ENCODE results near the gene SNAI3. TPM values are rescaled to one million over a fixed set of nuclear protein-coding genes. Genes with fewer than 3 reads are reported as not detected.

The SNAI3 gene
- total and polyA plus RNA-seq, 9 of the 15 experiments (the other 6 are each of a cell fraction or from before 2014, with no cell fraction given) = 0.04 to 4.1 (median 0.80) TPM; not detected in 1

GRCh38 chr16:88735121-88735520 lies 48.8 kb upstream of the SNAI3 start:
- Histone ChIP-seq H2AFZ (ENCODE audit: low read depth, low read length) (no peak overlapping the region), H3K36me3 (ENCODE audit: control insufficient read depth, insufficient read depth, low read length) (peaks cover 99% of the 10 kb centered on the region), H3K27me3 (ENCODE audit: control insufficient read depth in 2 of 2, insufficient read depth in 2 of 2, low read length in 2 of 2) (no peaks in the 10 kb centered on the region), H3K4me2 (ENCODE audit: insufficient read depth, low read length) (no peak overlapping the region), H3K79me2 (ENCODE audit: control insufficient read depth, insufficient read depth, low read length) (peaks cover 7% of the 10 kb centered on the region; the same call in 2 of the 3 replicates), H3K4me3 (no peak overlapping the region), H3K9ac (ENCODE audit: insufficient read depth in 1 of 2, low read depth in 2 of 2, low read length in 2 of 2) (peak overlapping the region in 1 of 2 experiments; percentile 43; a peak in 1 of 4 replicates), H3K4me1 (replicated peaks in 1 of 2; ENCODE audit: control insufficient read depth in 2 of 2, insufficient read depth in 2 of 2, low read length in 2 of 2) (peaks cover 0 to 91% of the 10 kb centered on the region in 2 experiments; a peak in 3 of 5 replicates), H3K9me1 (ENCODE audit: control insufficient read depth, insufficient read depth, low read length) (no peaks in the 10 kb centered on the region), H4K20me1 (replicated peaks; ENCODE audit: control insufficient read depth, insufficient read depth, low read length) (peaks cover 8% of the 10 kb centered on the region), H3K27ac (ENCODE audit: extremely low read depth, low read depth, low read length) (no peak overlapping the region), H3K9me3 (replicated peaks; ENCODE audit: control insufficient read depth, insufficient read depth, low read depth, low read length) (no peaks in the 10 kb centered on the region)
- WGBS (ENCODE audit: insufficient coverage, low coverage, missing lambda C conversion rate) = 93% methylated on average over 16 of the region's 16 CpGs
- no peak for TF ChIP-seq BMI1 (IDR thresholded peaks at IDR 0.05; ENCODE audit: low read length)
- no peak for TF ChIP-seq ZNF274 (IDR thresholded peaks at IDR 0.05; ENCODE audit: borderline replicate concordance, low read depth, low read length)
- no peak for TF ChIP-seq NR2F6 (CRISPR knock-in tag; IDR thresholded peaks at IDR 0.05)
- TF ChIP-seq POLR2G (IDR thresholded peaks at IDR 0.05; ENCODE audit: low read depth, low read length) = peak; percentile 22; the same call in 1 of the 2 replicates
- TF ChIP-seq, protein P1, sequence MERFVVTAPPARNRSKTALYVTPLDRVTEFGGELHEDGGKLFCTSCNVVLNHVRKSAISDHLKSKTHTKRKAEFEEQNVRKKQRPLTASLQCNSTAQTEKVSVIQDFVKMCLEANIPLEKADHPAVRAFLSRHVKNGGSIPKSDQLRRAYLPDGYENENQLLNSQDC (CRISPR knock-in tag; IDR thresholded peaks at IDR 0.05) = no peak
- TF ChIP-seq RREB1 (CRISPR knock-in tag; IDR thresholded peaks at IDR 0.05) = no peak
- TF ChIP-seq MAFG (tag; conservative IDR thresholded peaks at IDR 0.05) = no peak
- 0 out of 2 replicates have a peak, but pooled peaks have one; percentile 34 for TF ChIP-seq E2F4 (CRISPR knock-in tag; IDR thresholded peaks at IDR 0.05; ENCODE audit: low read depth)
- TF ChIP-seq NONO (IDR thresholded peaks at IDR 0.05; ENCODE audit: low read depth in 2 of 2, low read length in 1 of 2) = no peak
- no peak for TF ChIP-seq SUPT5H (IDR thresholded peaks at IDR 0.05)
- no peak for TF ChIP-seq YBX1 (IDR thresholded peaks at IDR 0.05)
- TF ChIP-seq RBM22 (IDR thresholded peaks at IDR 0.05; ENCODE audit: low read depth, low read length, poor library complexity, severe bottlenecking) = peak; percentile 19
- no peak for TF ChIP-seq ZNF696 (CRISPR knock-in tag; conservative IDR thresholded peaks at IDR 0.05)
- TF ChIP-seq ZNF3 (CRISPR knock-in tag; IDR thresholded peaks at IDR 0.05) = no peak
- TF ChIP-seq ZNF134 (CRISPR knock-in tag; conservative IDR thresholded peaks at IDR 0.05) = no peak
- TF ChIP-seq CBX1 (IDR thresholded peaks at IDR 0.05; ENCODE audit: low read depth) = no peak
- no peak for TF ChIP-seq ZNF224 (CRISPR knock-in tag; IDR thresholded peaks at IDR 0.05)
- no peak for TF ChIP-seq KDM4B (IDR thresholded peaks at IDR 0.05; ENCODE audit: borderline replicate concordance in 2 of 2, low read depth in 1 of 2)
- ChIA-PET CTCF (ENCODE audit: low intra/inter-chr PET ratio) (no interaction called here), POLR2A (interaction anchor here (0.8 to 1.5 kb wide), 3 partner anchors 10 to 77 kb away, joined by 3 to 5 read pairs (median 3); partner anchors contain the start of gene APRT)
- no TSS peak for BruUV-seq (replicated peaks)
- no peak for FAIRE-seq
- intact Hi-C loops (cut with micrococcal nuclease) (no loop called here), in situ Hi-C loops (cut with MboI) (no loop called here)
- no peak for DNase-seq (ENCODE audit: extremely low read depth in 1 of 4, low spot score in 3 of 4)
- no peak for ATAC-seq

Data from K562 (cell line).